ENCODE results near the gene MYH2. TPM values are rescaled to one million over a fixed set of nuclear protein-coding genes. Genes with fewer than 3 reads are reported as not detected.

The MYH2 gene
- polyA plus RNA-seq, 6 donors from 2014 or later, result not detected

DNA sequence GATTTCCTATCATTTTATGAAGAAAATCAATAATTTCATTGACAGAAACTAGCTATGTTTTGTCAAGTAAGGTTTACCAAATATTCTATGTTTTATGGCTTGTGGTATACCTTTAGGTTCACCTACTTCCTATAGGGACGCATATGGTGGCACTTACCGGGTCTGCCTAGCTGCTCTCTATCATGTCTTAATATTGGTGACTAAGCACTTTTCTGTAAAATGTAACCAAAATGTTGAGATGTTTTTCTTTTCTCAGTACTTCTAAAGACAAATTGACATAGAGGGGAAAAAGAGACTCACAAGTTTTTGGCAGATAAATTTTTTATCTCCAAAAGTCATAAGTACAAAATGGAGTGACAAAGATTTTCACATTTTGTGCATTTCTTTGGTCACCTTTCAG is 57.5 kb downstream of the MYH2 start:
- Mint-ChIP-seq H3K27ac (no peak overlapping the region), H3K9me3 (peaks cover 17 to 43% (median 33%) of the 10 kb centered on the region in 7 donors), H3K4me3 (no peak overlapping the region), H3K27me3 (peaks cover 4 to 26% (median 19%) of the 10 kb centered on the region in 3 donors), H3K4me1 (no peaks in the 10 kb centered on the region), H3K36me3 (peaks cover 17 to 19% of the 10 kb centered on the region in 2 donors)
- no peak for ATAC-seq (ENCODE audit: low read depth in 2 of 2)
- DNase-seq, result no peak

GRCh38 chr17:10482252-10482651 is 67.2 kb downstream of the MYH2 start:
- Mint-ChIP-seq H3K27me3 (no peaks in the 10 kb centered on the region), H3K27ac (no peak overlapping the region), H3K36me3 (peaks cover 1 to 9% of the 10 kb centered on the region in 2 donors), H3K9me3 (peaks cover 8 to 54% (median 36%) of the 10 kb centered on the region in 7 donors), H3K4me1 (no peaks in the 10 kb centered on the region), H3K4me3 (no peak overlapping the region)
- DNase-seq (no peak), ATAC-seq (ENCODE audit: low read depth in 2 of 2) (no peak)

DNA sequence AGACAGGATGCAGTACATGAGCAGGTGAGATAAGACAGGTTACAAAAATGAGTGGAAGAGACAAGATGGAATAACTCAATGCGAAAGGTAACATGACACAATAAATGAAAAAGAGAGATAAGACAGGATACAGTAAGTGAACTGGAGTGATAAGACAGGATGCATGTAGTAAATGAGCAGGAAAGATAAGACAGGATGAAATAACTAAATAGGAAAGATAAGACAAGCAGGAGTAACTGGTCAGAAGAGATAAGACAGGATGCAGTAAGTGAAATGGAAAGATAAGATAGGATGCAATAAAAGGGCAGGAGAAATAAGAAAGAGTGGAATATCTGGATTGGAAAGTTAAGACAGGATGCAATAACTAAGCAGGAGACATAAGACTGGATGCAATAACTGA is 71.8 kb downstream of the MYH2 start:
- no peaks in the 10 kb centered on the region for H3K27me3 Mint-ChIP-seq
- no peak overlapping the region for H3K4me3 Mint-ChIP-seq
- H3K9me3 Mint-ChIP-seq, result peaks cover 0 to 13% (median 8%) of the 10 kb centered on the region in 7 donors
- DNase-seq (no peak), ATAC-seq (ENCODE audit: low read depth in 2 of 2) (no peak)
- no peak overlapping the region for H3K27ac Mint-ChIP-seq
- no peaks in the 10 kb centered on the region for H3K4me1 Mint-ChIP-seq
- H3K36me3 Mint-ChIP-seq, result no peaks in the 10 kb centered on the region

- Mint-ChIP-seq H3K27ac (no peak overlapping the region), H3K27me3 (peaks cover 0 to 7% (median 0%) of the 10 kb centered on the region in 3 donors), H3K4me3 (no peak overlapping the region)
These were observed 74.9 kb downstream of the MYH2 start for GRCh38 chr17:10474536-10474935.

DNA sequence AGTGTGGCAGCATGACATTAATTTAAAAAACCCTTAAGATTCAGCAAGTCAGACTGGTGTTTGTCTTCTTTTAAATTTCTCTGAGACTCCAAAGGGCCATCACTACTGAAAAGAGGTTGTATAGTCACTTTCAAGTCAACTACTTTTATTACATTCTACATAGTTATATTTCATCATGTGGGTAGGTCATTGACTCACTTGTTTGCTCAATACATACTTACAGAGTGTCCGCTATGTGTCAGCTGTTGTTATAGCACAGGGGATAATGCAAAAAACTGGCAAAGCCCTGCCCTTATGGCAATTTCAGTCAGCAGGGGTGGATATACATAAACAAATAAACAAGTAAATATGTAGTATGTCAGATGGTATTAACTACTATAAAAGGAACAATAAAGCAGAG is 77.6 kb downstream of the MYH2 start:
- peaks cover 0 to 10% (median 0%) of the 10 kb centered on the region in 3 donors for H3K27me3 Mint-ChIP-seq

More at GRCh38 chr17:10474536-10474935, 74.9 kb downstream of the MYH2 start:
- ATAC-seq (ENCODE audit: low read depth in 2 of 2) (no peak), DNase-seq (no peak)
- Mint-ChIP-seq H3K36me3 (no peaks in the 10 kb centered on the region), H3K4me1 (no peaks in the 10 kb centered on the region), H3K9me3 (no peaks in the 10 kb centered on the region)

More for the DNA sequence above, 77.6 kb downstream of the MYH2 start:
- H3K4me3 Mint-ChIP-seq, result no peak overlapping the region
- DNase-seq, result no peak
- H3K9me3 Mint-ChIP-seq, result peaks cover 0 to 1% (median 0%) of the 10 kb centered on the region in 7 donors
- no peak overlapping the region for H3K27ac Mint-ChIP-seq
- no peaks in the 10 kb centered on the region for H3K36me3 Mint-ChIP-seq
- no peak for ATAC-seq (ENCODE audit: low read depth in 2 of 2)
- no peaks in the 10 kb centered on the region for H3K4me1 Mint-ChIP-seq

Other genes starting within 250 kb of the MYH2 start
- not detected for gene MYH13, start 176.7 kb downstream of the MYH2 start, polyA plus RNA-seq (ENCODE audit: low read depth in 6 of 6)
- not detected for gene MYH8, start 127.7 kb downstream of the MYH2 start, polyA plus RNA-seq (ENCODE audit: low read depth in 6 of 6)
- gene MYH4, start 80.1 kb downstream of the MYH2 start, polyA plus RNA-seq (ENCODE audit: low read depth in 6 of 6), result not detected
- not detected for gene MYH1, start 31.1 kb downstream of the MYH2 start, polyA plus RNA-seq (ENCODE audit: low read depth in 6 of 6)
- under 1 TPM in 4 of 6 donors, not detected in 2; 0.41 to 0.78 (median 0.60) TPM for gene MYH3, start 107.7 kb upstream of the MYH2 start, polyA plus RNA-seq (ENCODE audit: low read depth in 6 of 6)
- 10 to 100 TPM in 5 of 6 donors, 1 to 10 TPM in 1; 9.7 to 16.5 (median 13.9) TPM for gene SCO1, start 147.9 kb upstream of the MYH2 start, polyA plus RNA-seq (ENCODE audit: low read depth in 6 of 6)
- gene ADPRM, start 147.9 kb upstream of the MYH2 start, polyA plus RNA-seq (ENCODE audit: low read depth in 6 of 6), result 100 to 1,000 TPM in 2 of 6 donors, 10 to 100 TPM in 4; 81.3 to 128 (median 94.1) TPM
- 10 to 100 TPM in 5 of 6 donors, 1 to 10 TPM in 1; 3.5 to 23.8 (median 17.1) TPM for gene TMEM220, start 180.4 kb upstream of the MYH2 start, polyA plus RNA-seq (ENCODE audit: low read depth in 6 of 6)